ENCODE data around the gene DACT3. TPM values are rescaled to one million over a fixed set of nuclear protein-coding genes. Genes with fewer than 3 reads are reported as not detected.

DACT3 gene
- polyA plus RNA-seq, 1 donor from 2014 or later: 29.3 TPM

DNA sequence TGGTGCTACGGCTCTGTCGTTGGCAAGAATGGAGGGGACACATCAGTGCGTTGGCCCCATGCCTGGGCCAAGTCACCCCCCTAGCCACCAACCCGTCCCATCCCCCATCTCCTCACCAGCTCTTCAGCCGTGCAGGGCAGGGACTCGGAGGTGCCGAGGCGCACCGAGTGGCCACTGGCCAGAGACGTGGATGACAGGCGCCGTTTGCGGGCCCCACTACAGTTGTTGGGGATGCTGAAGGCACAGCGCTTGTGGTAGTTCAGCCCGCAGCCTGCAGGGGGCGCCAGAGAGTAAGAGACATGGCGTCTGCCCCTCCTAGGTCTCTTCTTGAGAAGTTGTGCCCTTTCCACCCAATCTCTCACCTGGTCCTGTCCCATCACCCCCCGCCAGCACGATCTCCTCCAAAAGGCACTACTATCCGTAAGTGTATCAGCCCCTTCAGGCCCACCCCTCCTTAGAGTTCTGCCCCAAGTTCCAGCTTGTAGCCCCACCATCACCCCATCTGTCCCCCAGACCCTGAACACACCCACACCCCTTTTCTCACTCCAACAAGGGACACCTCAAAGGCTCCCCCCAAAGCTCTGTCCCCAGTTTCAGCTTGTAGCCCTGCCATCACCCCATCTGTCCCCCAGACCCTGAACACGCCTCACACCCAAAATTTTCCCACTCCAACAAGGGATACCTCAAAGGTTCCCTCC lies 43.5 kb upstream of the DACT3 start:
- H3K27ac ChIP-seq (ENCODE audit: low read length): no peak overlapping the region
- no peak for TF ChIP-seq TAF1 (IDR thresholded peaks at IDR 0.05; ENCODE audit: low read depth)
- TF ChIP-seq CTCF (IDR thresholded peaks at IDR 0.05; ENCODE audit: poor library complexity, severe bottlenecking): peak; percentile 49
- H3K79me2 ChIP-seq (replicated peaks; ENCODE audit: insufficient read depth, low read length): no peaks in the 10 kb centered on the region
- no peak overlapping the region for H3K4me2 ChIP-seq (ENCODE audit: low read length)
- H3K4me3 ChIP-seq (ENCODE audit: low read length): no peak overlapping the region
- no peaks in the 10 kb centered on the region for H3K9me2 ChIP-seq (ENCODE audit: insufficient read depth, low read length)
- H3K36me3 ChIP-seq (ENCODE audit: insufficient read depth, low read length): no peaks in the 10 kb centered on the region
- H3K9ac ChIP-seq (ENCODE audit: low read length): no peak overlapping the region
- no peaks in the 10 kb centered on the region for H4K20me1 ChIP-seq (ENCODE audit: insufficient read depth)
- H2AFZ ChIP-seq (ENCODE audit: low read depth, low read length): no peak overlapping the region
- no peaks in the 10 kb centered on the region for H3K9me3 ChIP-seq (ENCODE audit: low read length)
- H3K27me3 ChIP-seq (ENCODE audit: insufficient read depth, low read depth, low read length): no peaks in the 10 kb centered on the region
- H3F3A ChIP-seq (ENCODE audit: insufficient read depth, low read length, poor library complexity, severe bottlenecking): no peaks in the 10 kb centered on the region

- H3K9ac ChIP-seq (ENCODE audit: low read length): no peak overlapping the region
- H2AFZ ChIP-seq (ENCODE audit: low read depth, low read length): no peak overlapping the region
- no peak overlapping the region for H3K27ac ChIP-seq (ENCODE audit: low read length)
- no peaks in the 10 kb centered on the region for H3K9me2 ChIP-seq (ENCODE audit: insufficient read depth, low read length)
- H3K36me3 ChIP-seq (ENCODE audit: insufficient read depth, low read length): peaks cover 4% of the 10 kb centered on the region
- no peak overlapping the region for H3K4me3 ChIP-seq (ENCODE audit: low read length)
- no peaks in the 10 kb centered on the region for H3K27me3 ChIP-seq (ENCODE audit: insufficient read depth, low read depth, low read length)
- no peaks in the 10 kb centered on the region for H3F3A ChIP-seq (ENCODE audit: insufficient read depth, low read length, poor library complexity, severe bottlenecking)
- H4K20me1 ChIP-seq (ENCODE audit: insufficient read depth): no peaks in the 10 kb centered on the region
- no peaks in the 10 kb centered on the region for H3K9me3 ChIP-seq (ENCODE audit: low read length)
- no peak overlapping the region for H3K4me2 ChIP-seq (ENCODE audit: low read length)
- TF ChIP-seq RAD21 (conservative IDR thresholded peaks at IDR 0.05) (no peak), POLR2AphosphoS5 (IDR thresholded peaks at IDR 0.05) (no peak), CTCF (IDR thresholded peaks at IDR 0.05; ENCODE audit: poor library complexity, severe bottlenecking) (no peak), MXI1 (conservative IDR thresholded peaks at IDR 0.05; ENCODE audit: poor library complexity, severe bottlenecking) (no peak), EZH2 (IDR thresholded peaks at IDR 0.05; ENCODE audit: borderline replicate concordance, insufficient read depth, low read length, poor library complexity, severe bottlenecking) (no peak), TAF1 (IDR thresholded peaks at IDR 0.05; ENCODE audit: low read depth) (no peak), EP300 (conservative IDR thresholded peaks at IDR 0.05; ENCODE audit: poor library complexity, severe bottlenecking) (no peak), SMC3 (conservative IDR thresholded peaks at IDR 0.05; ENCODE audit: poor library complexity) (no peak)
- TF ChIP-seq, protein P1, sequence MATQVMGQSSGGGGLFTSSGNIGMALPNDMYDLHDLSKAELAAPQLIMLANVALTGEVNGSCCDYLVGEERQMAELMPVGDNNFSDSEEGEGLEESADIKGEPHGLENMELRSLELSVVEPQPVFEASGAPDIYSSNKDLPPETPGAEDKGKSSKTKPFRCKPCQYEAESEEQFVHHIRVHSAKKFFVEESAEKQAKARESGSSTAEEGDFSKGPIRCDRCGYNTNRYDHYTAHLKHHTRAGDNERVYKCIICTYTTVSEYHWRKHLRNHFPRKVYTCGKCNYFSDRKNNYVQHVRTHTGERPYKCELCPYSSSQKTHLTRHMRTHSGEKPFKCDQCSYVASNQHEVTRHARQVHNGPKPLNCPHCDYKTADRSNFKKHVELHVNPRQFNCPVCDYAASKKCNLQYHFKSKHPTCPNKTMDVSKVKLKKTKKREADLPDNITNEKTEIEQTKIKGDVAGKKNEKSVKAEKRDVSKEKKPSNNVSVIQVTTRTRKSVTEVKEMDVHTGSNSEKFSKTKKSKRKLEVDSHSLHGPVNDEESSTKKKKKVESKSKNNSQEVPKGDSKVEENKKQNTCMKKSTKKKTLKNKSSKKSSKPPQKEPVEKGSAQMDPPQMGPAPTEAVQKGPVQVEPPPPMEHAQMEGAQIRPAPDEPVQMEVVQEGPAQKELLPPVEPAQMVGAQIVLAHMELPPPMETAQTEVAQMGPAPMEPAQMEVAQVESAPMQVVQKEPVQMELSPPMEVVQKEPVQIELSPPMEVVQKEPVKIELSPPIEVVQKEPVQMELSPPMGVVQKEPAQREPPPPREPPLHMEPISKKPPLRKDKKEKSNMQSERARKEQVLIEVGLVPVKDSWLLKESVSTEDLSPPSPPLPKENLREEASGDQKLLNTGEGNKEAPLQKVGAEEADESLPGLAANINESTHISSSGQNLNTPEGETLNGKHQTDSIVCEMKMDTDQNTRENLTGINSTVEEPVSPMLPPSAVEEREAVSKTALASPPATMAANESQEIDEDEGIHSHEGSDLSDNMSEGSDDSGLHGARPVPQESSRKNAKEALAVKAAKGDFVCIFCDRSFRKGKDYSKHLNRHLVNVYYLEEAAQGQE (IDR thresholded peaks at IDR 0.05; ENCODE audit: borderline replicate concordance): no peak
- no peaks in the 10 kb centered on the region for H3K79me2 ChIP-seq (replicated peaks; ENCODE audit: insufficient read depth, low read length)
Observed at GRCh38 chr19:46700704-46701103, 39.7 kb upstream of the DACT3 start.

All from neural cell (in vitro differentiated cells).